Esophagus squamous epithelium (tissue), 4 donors: ENCODE measurements around the gene ERLIN1.

Source experiments
- POLR2A ChIP-seq, 4 donors: fragments of 450-650 bp; IDR thresholded peaks; one replicate each; pipeline ENCODE4 v1.6.1; 2017; ENCODE audit warnings: antibody characterized with exemption in 4 of 4, mild to moderate bottlenecking in 4 of 4, moderate library complexity in 3 of 4
- TF ChIP-seq, protein P1 (sequence below), 6 experiments: fragments of 450-650 bp in 4 of 6; fragments of 200-600 bp in 2 of 6; sonication (generic) in 2 of 6; IDR thresholded peaks; one replicate each; pipeline ENCODE4 v1.5.1; 2016 to 2019; ENCODE audit warnings: antibody characterized with exemption in 6 of 6, mild to moderate bottlenecking in 4 of 6, moderate library complexity in 4 of 6

DNA sequence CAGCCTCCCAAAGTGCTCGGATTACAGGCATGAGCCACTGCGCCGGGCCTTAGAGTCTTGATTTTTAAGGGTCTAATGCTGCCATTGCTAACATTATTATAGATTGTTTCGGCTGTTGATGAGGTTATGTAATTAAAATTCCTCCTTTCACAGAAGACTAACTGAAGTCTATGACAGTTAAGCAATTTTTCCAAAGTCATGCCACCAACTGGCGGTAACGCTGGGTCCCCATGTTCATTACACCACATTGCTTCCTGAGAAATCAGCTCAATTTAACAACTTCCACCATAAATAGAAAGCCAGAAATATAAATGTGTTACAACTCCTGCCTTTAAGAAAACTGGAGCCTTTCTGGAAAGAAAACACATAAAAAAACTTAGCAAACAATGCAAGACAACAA, 3.5 kb downstream of the ERLIN1 start:
- TF ChIP-seq, protein P1, sequence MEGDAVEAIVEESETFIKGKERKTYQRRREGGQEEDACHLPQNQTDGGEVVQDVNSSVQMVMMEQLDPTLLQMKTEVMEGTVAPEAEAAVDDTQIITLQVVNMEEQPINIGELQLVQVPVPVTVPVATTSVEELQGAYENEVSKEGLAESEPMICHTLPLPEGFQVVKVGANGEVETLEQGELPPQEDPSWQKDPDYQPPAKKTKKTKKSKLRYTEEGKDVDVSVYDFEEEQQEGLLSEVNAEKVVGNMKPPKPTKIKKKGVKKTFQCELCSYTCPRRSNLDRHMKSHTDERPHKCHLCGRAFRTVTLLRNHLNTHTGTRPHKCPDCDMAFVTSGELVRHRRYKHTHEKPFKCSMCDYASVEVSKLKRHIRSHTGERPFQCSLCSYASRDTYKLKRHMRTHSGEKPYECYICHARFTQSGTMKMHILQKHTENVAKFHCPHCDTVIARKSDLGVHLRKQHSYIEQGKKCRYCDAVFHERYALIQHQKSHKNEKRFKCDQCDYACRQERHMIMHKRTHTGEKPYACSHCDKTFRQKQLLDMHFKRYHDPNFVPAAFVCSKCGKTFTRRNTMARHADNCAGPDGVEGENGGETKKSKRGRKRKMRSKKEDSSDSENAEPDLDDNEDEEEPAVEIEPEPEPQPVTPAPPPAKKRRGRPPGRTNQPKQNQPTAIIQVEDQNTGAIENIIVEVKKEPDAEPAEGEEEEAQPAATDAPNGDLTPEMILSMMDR (IDR thresholded peaks at IDR 0.05), result no peak
- TF ChIP-seq POLR2A (IDR thresholded peaks at IDR 0.05), result no peak
